Dedifferentiated amniotic fluid mesenchymal stem cell (primary cell): ENCODE measurements around the gene CCR9.

Source experiments
- DNase-seq: peaks from one replicate; pipeline ENCODE4 v3.0.0-alpha.2; 2016; ENCODE audit errors: extremely low spot score

CCR9 gene

DNA sequence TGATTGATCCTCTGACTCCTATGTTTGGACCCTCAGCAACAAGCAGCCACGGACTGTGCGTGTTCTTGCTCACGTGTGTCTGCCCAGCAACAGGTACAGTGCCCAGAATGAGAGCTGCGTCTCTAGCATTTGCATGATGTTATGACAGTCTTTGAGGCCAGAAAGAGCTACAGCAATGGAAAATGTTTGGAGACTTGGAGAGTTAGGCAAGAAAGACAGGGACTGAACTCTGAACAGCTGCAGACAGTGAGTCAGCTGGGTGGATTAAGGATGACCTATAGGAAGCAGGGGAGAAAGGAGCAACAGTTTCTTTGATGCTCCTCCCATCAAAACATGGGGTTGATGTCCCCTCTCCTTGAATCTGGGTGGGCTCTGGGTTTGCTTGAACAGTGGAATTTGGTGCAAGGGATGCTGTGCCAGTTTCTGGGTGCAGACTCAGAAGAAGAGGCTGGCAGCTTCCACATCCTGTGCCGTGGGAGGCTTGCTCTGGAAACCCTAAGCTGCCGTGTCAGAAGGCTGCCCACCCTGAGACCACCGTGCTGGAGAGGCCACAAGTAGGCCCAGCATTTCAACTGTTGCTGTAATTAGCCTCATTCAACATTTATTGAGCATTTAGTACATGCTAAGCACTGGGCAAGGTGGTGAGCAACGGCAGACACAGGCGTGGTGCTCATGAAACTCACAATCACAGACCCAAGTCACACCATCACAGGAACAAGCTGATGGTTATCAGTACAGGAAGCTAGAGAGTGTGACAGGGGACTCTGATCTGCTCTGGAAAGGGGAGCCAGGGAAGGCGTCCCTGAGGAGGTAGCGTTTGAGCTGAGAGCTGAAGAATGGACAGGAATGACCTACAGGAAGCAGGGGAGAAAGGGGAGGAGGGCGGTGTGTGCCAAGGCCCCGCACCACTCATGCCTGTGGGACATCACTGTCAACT is 21.7 kb downstream of the CCR9 start:
- DNase-seq: peak; percentile 23

GRCh38 chr3:45908761-45909160 is 22.4 kb downstream of the CCR9 start:
- DNase-seq: no peak

DNA sequence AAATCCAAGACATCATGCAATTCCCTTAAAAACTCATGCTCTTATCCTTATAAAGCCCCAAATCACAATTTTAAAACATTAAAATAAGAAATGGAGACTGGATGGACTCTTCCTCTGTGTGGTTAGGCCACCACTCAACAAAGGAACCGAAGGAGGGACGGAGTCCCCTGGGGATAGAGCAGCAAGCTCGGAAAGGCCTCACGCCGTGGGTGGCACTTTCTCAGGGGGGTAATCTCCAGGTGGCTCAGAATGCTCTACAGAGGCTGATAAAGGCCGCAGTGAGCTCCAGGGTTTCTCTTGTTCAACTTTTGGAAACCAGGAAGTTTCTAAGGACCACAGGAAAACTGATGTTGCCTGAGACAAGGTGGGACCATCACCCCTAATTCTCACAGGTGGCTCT is 23.2 kb downstream of the CCR9 start:
- DNase-seq: no peak

DNA sequence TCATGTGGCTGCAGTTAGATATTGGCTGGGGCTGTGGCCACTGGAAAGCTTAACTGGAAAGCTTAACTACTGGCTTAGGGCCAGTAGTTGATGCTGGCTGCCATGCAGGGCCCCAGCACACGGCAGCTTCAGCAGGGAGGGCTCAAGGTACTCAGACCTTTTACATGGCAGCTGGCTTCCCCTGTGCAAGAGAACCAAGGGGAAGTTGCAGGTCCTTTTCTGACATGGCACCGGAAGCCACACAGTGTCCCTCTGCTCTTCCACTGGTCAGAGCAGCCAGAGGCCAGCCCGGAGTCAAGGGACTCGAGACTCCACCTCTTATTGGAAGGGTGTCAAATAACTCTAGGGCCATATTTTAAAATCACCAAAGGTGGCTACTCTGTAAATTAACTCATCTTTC is 24.5 kb downstream of the CCR9 start:
- DNase-seq: no peak

DNA sequence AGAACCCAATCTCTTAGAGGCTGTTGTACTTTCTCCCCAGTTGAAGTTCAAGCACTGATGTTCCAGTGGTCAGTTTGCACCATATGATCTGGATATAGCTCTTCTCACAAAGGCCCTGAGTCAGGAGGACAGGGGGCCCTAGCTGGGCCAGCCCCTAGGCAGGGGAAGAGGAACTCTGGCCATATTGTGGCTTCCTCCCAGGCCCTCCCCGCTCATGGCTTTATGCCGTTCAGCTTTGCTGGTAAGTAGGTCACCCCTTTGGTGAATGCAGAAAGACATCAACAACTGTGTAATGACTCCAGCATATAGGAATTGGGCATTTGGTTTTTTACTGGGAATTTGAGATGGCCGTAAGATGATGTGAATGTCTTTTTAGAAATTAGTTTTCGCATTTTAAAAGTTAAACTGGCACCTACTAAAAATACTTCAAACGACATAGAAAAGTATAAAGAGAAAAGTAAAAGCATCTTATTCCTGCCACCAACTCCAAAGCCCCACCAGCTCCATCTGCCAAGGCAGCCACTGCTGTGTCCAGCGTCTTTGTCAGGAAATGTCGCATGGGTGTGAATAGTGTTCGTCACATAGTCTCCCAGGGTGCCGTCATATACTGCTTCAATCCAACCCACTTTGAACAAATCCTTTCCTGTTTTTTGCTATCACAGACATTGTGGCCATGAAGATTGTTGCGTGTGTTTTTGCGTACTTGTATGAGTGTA is 25.3 kb downstream of the CCR9 start:
- no peak for DNase-seq

GRCh38 chr3:45912435-45912834 is 26.1 kb downstream of the CCR9 start:
- DNase-seq: no peak

GRCh38 chr3:45914362-45915058 is 28.2 kb downstream of the CCR9 start:
- DNase-seq: no peak

DNA sequence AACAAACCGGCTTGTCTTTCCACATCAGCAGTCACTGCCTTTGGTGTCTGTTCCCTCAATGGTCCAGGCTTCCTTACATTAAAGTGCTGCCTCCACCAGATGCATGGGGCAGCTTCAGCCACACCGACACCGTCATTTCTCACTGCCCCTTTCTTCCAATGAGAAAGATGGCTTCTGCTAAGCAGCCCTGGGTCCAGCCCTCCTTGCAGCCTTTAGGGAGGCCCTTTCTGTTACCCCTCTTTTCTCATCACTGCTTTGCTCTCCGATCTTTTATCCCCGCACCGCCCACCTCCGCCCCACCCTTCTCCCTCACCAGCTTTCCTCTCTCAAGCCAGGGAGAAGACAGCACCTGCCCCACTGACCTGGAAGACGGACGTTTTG is 28.7 kb downstream of the CCR9 start:
- no peak for DNase-seq

GRCh38 chr3:45915518-45916231 is 29.3 kb downstream of the CCR9 start:
- DNase-seq: peak; percentile 46

GRCh38 chr3:45917146-45917898 is 31.0 kb downstream of the CCR9 start:
- no peak for DNase-seq

DNA sequence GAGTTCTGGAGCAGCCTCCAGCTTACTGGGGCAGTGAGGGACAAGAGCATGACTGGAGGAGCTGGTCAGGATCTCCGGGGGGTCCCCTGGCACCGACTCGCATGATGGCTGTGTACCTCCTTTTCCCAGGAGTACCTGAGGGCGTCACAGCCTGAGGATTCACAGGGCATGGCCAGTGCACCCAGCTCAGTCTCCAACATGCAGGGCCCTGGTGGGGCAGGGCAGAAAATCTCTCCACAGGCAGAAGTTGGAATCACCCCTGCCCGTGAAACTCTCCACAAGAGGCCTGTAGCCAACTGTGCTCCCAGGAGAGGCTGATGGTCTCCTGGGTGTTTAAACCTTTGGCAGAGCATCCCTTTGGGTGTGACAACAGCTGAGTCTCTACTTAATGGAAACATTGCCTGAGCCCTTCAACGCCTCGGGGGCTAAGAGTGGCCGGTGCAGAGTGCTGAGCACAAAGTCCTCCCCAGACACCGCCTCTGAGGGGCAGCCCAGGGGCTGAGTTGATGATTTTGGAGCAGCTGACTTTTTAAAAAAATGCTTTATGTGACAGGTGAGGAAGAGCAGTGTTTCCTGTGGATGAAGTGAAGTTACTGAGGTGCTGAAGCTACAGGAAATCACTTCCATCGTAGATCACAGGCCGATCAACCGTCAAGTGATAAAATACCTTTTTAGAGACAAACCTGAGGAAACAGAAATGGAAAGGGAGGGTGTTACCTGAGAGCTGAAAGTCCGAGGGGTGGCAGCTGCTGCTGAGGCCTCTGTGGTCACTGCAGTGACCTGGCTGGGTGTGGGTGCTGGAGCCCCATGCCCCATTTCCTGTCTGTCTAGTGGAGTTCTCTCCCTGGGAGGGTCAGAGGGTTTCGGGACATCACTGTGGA is 35.1 kb downstream of the CCR9 start:
- DNase-seq: no peak

DNA sequence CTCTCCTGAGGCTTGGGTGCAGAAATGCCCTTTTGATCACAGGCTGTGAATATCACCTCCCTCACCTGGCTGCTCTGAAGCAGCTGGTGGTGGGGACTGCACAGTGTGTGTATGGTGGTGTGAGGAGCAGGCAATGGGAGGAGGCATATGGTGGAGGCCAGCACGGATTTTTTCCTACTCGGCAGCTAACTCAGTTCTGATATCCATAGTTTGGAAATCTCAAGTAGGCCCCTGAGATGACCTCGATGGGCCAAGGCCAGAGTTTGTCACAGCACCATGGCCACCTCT is 35.6 kb downstream of the CCR9 start:
- no peak for DNase-seq

DNA sequence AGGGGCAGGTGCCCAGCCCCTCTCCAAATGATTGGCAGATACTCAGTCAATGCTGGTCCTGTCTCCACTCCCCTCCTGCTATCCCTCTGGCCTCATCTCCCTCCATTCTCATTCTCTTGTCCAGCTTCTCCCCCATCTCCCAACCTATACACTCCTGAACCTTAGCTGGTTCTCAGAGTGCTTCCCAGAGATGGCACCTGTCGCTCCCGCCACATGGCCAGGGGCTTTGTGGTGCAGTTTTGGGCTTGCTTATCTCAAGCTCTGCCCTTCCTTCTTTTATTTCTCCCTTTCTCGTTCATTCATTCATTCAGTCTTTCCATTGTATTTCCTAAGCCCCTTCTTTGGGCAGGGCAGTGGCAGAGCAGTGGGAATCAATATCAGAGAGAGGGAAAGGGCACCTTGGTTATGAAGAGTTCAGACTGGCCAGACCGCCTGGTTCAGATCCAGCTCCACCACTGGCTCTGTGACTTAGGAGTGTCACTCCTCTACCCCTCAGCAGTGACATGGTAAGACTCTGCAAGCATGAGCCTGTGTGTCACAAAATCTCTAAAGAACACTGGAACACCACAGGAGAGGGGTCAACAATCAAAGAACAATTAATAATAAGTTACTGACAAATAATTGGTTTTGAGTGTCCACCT is 36.7 kb downstream of the CCR9 start:
- no peak for DNase-seq

DNA sequence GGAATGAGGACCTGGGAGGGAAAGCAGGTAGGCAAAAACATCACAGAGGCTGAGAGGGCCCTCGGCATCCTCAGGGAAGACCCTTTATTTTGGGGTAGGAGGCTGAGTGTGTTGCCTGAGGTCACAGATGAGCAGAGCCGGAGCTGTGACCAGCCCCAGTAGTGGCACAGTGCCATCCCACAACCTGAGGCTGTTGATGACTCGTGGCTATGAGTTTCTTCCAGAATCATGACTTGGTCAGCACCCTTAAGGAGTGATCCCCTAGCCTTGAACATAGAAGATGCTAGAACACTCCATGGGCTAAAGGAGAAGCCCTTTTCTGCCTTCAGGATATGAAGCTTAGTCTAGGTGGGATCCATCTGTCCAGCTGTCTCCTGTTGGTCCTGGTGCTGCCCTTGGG is 37.4 kb downstream of the CCR9 start:
- DNase-seq: no peak

GRCh38 chr3:45927881-45928280 is 41.5 kb downstream of the CCR9 start:
- peak; percentile 35 for DNase-seq

- DNase-seq: no peak
These were observed 42.8 kb downstream of the CCR9 start for GRCh38 chr3:45929042-45929679.

DNA sequence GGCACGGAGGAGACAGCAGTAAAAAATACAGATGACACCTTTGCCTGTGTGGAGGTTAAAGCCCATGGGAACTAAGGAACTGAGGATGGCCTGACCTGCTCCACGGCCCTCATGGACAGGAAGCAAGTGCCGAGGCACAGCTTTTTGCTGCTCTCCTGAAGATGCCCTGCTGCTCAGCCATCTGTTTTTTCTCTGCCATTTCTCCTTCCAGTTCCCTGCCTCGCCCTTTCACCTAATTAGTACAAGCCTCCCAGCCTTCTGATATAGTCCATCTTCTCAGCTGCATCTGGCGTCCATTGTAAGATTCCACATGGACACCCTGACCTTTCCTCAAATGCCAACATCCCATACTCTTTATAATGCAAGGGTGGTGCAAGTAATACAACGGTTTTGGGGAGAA is 45.2 kb downstream of the CCR9 start:
- DNase-seq: no peak

DNA sequence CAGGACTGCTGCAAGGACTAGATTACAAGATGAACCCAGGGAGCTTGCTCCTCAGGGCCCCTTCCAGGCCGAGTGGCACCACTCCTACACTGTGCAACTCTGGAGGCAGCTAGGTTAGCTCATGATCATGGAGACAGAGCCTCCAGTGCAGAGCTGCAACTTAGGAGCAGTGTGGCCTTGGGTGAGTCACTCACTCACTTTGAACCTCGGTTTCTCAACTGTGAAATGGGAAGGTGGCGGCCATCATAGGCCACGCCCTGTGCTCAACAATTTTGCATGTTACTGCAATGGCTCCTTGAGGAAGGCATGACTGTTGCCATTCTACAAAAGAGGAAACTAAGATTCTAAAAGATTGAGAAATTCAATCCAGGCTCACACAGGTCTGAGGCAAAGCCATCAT is 45.8 kb downstream of the CCR9 start:
- DNase-seq: no peak

DNA sequence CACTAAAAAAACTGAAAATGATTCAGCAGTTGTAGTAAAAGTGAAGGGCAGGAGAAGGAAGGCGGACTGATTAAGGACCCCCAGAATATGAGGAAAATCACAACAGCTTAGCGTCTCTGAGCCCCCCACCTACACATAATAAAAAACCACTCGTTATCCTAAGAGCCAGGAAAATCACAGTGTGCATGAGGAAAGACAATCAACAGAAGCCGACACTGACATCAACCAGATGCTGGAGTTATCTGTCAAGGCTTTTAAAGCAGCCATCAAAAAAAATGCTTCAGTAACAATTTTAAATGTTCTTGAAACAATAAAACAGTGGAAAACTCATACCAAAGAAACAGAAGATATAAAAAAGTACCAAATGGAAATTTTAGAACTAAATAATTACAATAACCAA is 47.2 kb downstream of the CCR9 start:
- no peak for DNase-seq
